Natural killer cell (primary cell): Measurements from ENCODE around the gene PUDP. TPM values are rescaled to one million over a fixed set of nuclear protein-coding genes. Genes with fewer than 3 reads are reported as not detected.
A peak's percentile ranks its signal among the peaks of the same experiment; 100 is the strongest.

ENCODE experiments used
- ATAC-seq, 3 donors: fragments of 150-1000 bp in 2 of 3; fragments of 200-7000 bp in 1 of 3; cut with Tn5 transposase; 1 replicate in 1 of 3; 2 replicates in 2 of 3; pipeline ENCODE4 v1.10.0; 2021; ENCODE audit warnings: mild to moderate bottlenecking in 2 of 3, moderate library complexity in 2 of 3
- DNase-seq, 2 donors: peaks; one replicate each; pipeline versions ENCODE4 v3.0.0 to v3.0.0-alpha.2; 2013 to 2021; ENCODE audit warnings: mixed read lengths in 1 of 2
- H3K27ac ChIP-seq: one replicate; pipeline ENCODE4 v1.5.1; 2013; ENCODE audit warnings: mild to moderate bottlenecking, low read length
- H3K27me3 ChIP-seq: one replicate; pipeline ENCODE4 v1.6.1; 2013; ENCODE audit warnings: low read length; ENCODE audit not compliant: control insufficient read depth, insufficient read depth
- H3K36me3 ChIP-seq: one replicate; pipeline ENCODE4 v1.6.1; 2013; ENCODE audit warnings: low read length; ENCODE audit not compliant: control insufficient read depth, insufficient read depth
- H3K4me1 ChIP-seq: one replicate; pipeline ENCODE4 v1.6.1; 2013; ENCODE audit warnings: low read length; ENCODE audit not compliant: control insufficient read depth, insufficient read depth
- H3K4me3 ChIP-seq: one replicate; pipeline ENCODE4 v1.5.1; 2013; ENCODE audit warnings: low read length
- H3K9me3 ChIP-seq: one replicate; pipeline ENCODE4 v1.6.1; 2013; ENCODE audit warnings: low read length; ENCODE audit not compliant: control insufficient read depth, insufficient read depth
- H3K27ac Mint-ChIP-seq, 2 donors: one replicate each; pipeline ENCODE4 v1.8.0; 2022; ENCODE audit warnings: mild to moderate bottlenecking in 2 of 2, mixed read lengths in 2 of 2, moderate library complexity in 1 of 2
- H3K27me3 Mint-ChIP-seq, 2 donors: one replicate each; pipeline ENCODE4 v1.8.0; 2022; ENCODE audit warnings: low read depth in 2 of 2, mixed read lengths in 2 of 2
- H3K36me3 Mint-ChIP-seq: one replicate; pipeline ENCODE4 v1.8.0; 2022; ENCODE audit warnings: mixed read lengths
- H3K4me1 Mint-ChIP-seq, 2 donors: one replicate each; pipeline ENCODE4 v1.8.0; 2022; ENCODE audit warnings: mixed read lengths in 2 of 2
- H3K4me3 Mint-ChIP-seq: one replicate; pipeline ENCODE4 v1.8.0; 2022; ENCODE audit warnings: mild to moderate bottlenecking, moderate library complexity, mixed read lengths
- H3K9me3 Mint-ChIP-seq, 2 donors: one replicate each; pipeline ENCODE4 v1.8.0; 2022; ENCODE audit warnings: mixed read lengths in 2 of 2
- CTCF ChIP-seq: fragments of 200-600 bp; IDR thresholded peaks from one replicate; pipeline ENCODE4 v1.8.0; 2022; ENCODE audit warnings: antibody characterized with exemption
- WGBS: methylation state at CpG from one replicate; pipeline ENCODE4 v1.1.7; 2013; ENCODE audit warnings: missing lambda C conversion rate; ENCODE audit not compliant: insufficient coverage; 5-methylcytosine and 5-hydroxymethylcytosine counted together
- intact Hi-C: fragments of 100-400 bp; cut with micrococcal nuclease; formaldehyde crosslinking; loops from one replicate; pipeline ENCODE4 v1.14.2; 2022
- total RNA-seq, 4 donors: library from RNA; stranded (reverse); fragments of 120-200 nt in 1 of 4; gene quantifications; one replicate each; pipeline versions ENCODE4 v1.2.3 to v1.2.4, GENCODE V29; 2013 to 2022

The PUDP gene
- total RNA-seq, 3 donors from 2014 or later (not counting 1 experiment from before 2014, with no cell fraction given), result 5.4 to 11.4 (median 5.6) TPM

GRCh38 chrX:7093305-7093704, 54.6 kb downstream of the PUDP start:
- no peaks in the 10 kb centered on the region for H3K4me1 ChIP-seq
- H3K4me3 Mint-ChIP-seq, result no peak overlapping the region
- no peak for ATAC-seq

GRCh38 chrX:7092543-7092942, 55.4 kb downstream of the PUDP start:
- H3K36me3 Mint-ChIP-seq, result no peaks in the 10 kb centered on the region
- no peaks in the 10 kb centered on the region for H3K9me3 ChIP-seq
- no peaks in the 10 kb centered on the region for H3K27me3 Mint-ChIP-seq
- H3K4me3 ChIP-seq, result no peak overlapping the region
- ATAC-seq (no peak), DNase-seq (no peak)
- H3K36me3 ChIP-seq, result no peaks in the 10 kb centered on the region
- H3K4me1 ChIP-seq, result no peaks in the 10 kb centered on the region
- TF ChIP-seq CTCF, result no peak
- H3K9me3 Mint-ChIP-seq, result no peaks in the 10 kb centered on the region
- WGBS, result 50% methylated on average over 2 of the region's 4 CpGs
- no peak overlapping the region for H3K27ac Mint-ChIP-seq
- H3K4me1 Mint-ChIP-seq, result peaks cover 26 to 54% of the 10 kb centered on the region in 2 donors
- no peaks in the 10 kb centered on the region for H3K27me3 ChIP-seq
- no peak overlapping the region for H3K27ac ChIP-seq
- H3K4me3 Mint-ChIP-seq, result no peak overlapping the region
- intact Hi-C loops, result no loop called here

More at GRCh38 chrX:7093305-7093704, 54.6 kb downstream of the PUDP start:
- Mint-ChIP-seq H3K27me3 (no peaks in the 10 kb centered on the region), H3K27ac (no peak overlapping the region), H3K9me3 (no peaks in the 10 kb centered on the region), H3K4me1 (peaks cover 24 to 47% of the 10 kb centered on the region in 2 donors), H3K36me3 (no peaks in the 10 kb centered on the region)
- Histone ChIP-seq H3K27me3 (no peaks in the 10 kb centered on the region), H3K9me3 (no peaks in the 10 kb centered on the region), H3K36me3 (peaks cover 2% of the 10 kb centered on the region), H3K4me3 (no peak overlapping the region), H3K27ac (no peak overlapping the region)
- no peak for DNase-seq
- TF ChIP-seq CTCF, result no peak
- whole genome bisulfite sequencing, result 97% methylated on average over 6 of the region's 6 CpGs
- intact Hi-C loops, result no loop called here

GRCh38 chrX:7091923-7092322, 56.0 kb downstream of the PUDP start:
- DNase-seq, result no peak
- no peaks in the 10 kb centered on the region for H3K36me3 Mint-ChIP-seq
- H3K4me3 ChIP-seq, result no peak overlapping the region
- peaks cover 30 to 61% of the 10 kb centered on the region in 2 donors for H3K4me1 Mint-ChIP-seq
- no peaks in the 10 kb centered on the region for H3K27me3 ChIP-seq
- no peaks in the 10 kb centered on the region for H3K9me3 ChIP-seq
- no peak overlapping the region for H3K27ac ChIP-seq
- H3K27ac Mint-ChIP-seq, result peak overlapping the region in 1 of 2 donors; percentile 51
- no peak for ATAC-seq
- H3K27me3 Mint-ChIP-seq, result no peaks in the 10 kb centered on the region
- peaks cover 3% of the 10 kb centered on the region for H3K4me1 ChIP-seq
- no peaks in the 10 kb centered on the region for H3K36me3 ChIP-seq
- H3K9me3 Mint-ChIP-seq, result no peaks in the 10 kb centered on the region
- H3K4me3 Mint-ChIP-seq, result no peak overlapping the region
- no peak for TF ChIP-seq CTCF
- WGBS, result 94% methylated on average over 2 of the region's 4 CpGs
- intact Hi-C loops, result no loop called here

GRCh38 chrX:7090641-7091040, 57.3 kb downstream of the PUDP start:
- no peak overlapping the region for H3K4me3 Mint-ChIP-seq
- DNase-seq (no peak), ATAC-seq (peak in 1 of 3 donors; percentile 36)
- intact Hi-C loops, result no loop called here
- peaks cover 43 to 73% of the 10 kb centered on the region in 2 donors for H3K4me1 Mint-ChIP-seq
- no peaks in the 10 kb centered on the region for H3K9me3 Mint-ChIP-seq
- Histone ChIP-seq H3K27ac (no peak overlapping the region), H3K4me1 (peaks cover 15% of the 10 kb centered on the region), H3K36me3 (no peaks in the 10 kb centered on the region), H3K9me3 (no peaks in the 10 kb centered on the region), H3K27me3 (no peaks in the 10 kb centered on the region), H3K4me3 (no peak overlapping the region)
- H3K36me3 Mint-ChIP-seq, result no peaks in the 10 kb centered on the region
- TF ChIP-seq CTCF, result no peak
- WGBS, result 36% methylated on average over 4 of the region's 4 CpGs
- H3K27me3 Mint-ChIP-seq, result no peaks in the 10 kb centered on the region
- peak overlapping the region; percentile 30 to 58 for H3K27ac Mint-ChIP-seq
